Sigmoid colon (tissue), 4 donors: ENCODE measurements around the gene ARRB1.

Source experiments
- CTCF ChIP-seq, 4 experiments: fragments of 450-650 bp in 3 of 4; fragments of 200-600 bp in 1 of 4; IDR thresholded peaks; one replicate each; pipeline ENCODE4 v1.5.1; 2016 to 2019; ENCODE audit warnings: antibody characterized with exemption in 4 of 4, mild to moderate bottlenecking in 3 of 4, moderate library complexity in 2 of 4
- EP300 ChIP-seq, 4 donors: sonication (generic); formaldehyde crosslinking; IDR thresholded peaks; one replicate each; pipeline ENCODE4 v1.6.1; 2017; ENCODE audit warnings: antibody characterized with exemption in 4 of 4

GRCh38 chr11:75333807-75334140 lies 17.7 kb downstream of the ARRB1 start:
- no peak for TF ChIP-seq CTCF (IDR thresholded peaks at IDR 0.05)
- no peak for TF ChIP-seq EP300 (IDR thresholded peaks at IDR 0.05)
